ENCODE data around the gene USF2. TPM values are rescaled to one million over a fixed set of nuclear protein-coding genes. Genes with fewer than 3 reads are reported as not detected.
"Not testable (repeated sequence)": the region's sequence is repeated elsewhere in the genome, so short reads cannot be mapped to it uniquely, and the experiment has no call there.

The USF2 gene
- total RNA-seq: 110 TPM
- long read RNA-seq, transcript USF2-201 (10 exons, 1,634 nt): major isoform, 10 of 83 reads
- long read RNA-seq, partial matches to known transcripts: 64 of 83 reads
- long read RNA-seq, other reads (novel, unspliced or antisense): 4 of 83 reads

GRCh38 chr19:35268536-35269437, at the start of gene USF2:
TSS of gene USF2 (plus strand) at chr19:35268962. CDS start at chr19:35269102, 140 bp downstream.
- no peak for DNase-seq (ENCODE audit: low spot score)

- no peak for DNase-seq (ENCODE audit: low spot score)
Observed at GRCh38 chr19:35219008-35219407, 49.8 kb upstream of the USF2 start.

DNA sequence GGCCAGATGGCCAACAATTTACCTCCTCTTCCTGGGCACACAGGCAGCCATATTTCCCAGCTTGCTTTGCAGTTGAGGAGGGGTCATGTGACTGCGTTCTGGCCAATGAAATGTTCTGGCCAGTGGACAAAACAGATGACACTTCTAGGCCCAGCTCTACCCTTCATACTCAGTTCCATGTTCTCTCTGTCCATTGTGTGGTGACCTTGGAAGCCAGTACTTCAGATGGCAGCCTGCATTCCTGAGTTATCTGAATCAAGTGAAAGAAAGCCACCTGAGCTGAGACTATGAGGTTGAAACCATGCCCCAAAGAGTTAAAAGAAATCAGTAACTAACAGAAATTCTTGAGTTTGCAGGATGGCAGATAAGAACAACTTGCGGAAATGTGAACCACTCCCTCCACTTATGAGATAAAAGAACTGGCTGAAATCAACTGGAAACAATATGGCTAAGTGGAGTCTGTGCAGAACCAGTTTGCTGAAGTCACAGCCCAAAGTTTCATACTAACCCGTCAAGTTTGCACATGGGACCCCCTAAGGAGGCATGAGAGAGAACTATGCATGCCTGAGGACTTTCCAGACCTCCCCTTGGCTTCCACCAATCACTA, 48.3 kb upstream of the USF2 start:
- no peak for DNase-seq (ENCODE audit: low spot score)

- not testable (repeated sequence) for DNase-seq (ENCODE audit: low spot score)
Observed at GRCh38 chr19:35220973-35221590, 47.7 kb upstream of the USF2 start.

DNA sequence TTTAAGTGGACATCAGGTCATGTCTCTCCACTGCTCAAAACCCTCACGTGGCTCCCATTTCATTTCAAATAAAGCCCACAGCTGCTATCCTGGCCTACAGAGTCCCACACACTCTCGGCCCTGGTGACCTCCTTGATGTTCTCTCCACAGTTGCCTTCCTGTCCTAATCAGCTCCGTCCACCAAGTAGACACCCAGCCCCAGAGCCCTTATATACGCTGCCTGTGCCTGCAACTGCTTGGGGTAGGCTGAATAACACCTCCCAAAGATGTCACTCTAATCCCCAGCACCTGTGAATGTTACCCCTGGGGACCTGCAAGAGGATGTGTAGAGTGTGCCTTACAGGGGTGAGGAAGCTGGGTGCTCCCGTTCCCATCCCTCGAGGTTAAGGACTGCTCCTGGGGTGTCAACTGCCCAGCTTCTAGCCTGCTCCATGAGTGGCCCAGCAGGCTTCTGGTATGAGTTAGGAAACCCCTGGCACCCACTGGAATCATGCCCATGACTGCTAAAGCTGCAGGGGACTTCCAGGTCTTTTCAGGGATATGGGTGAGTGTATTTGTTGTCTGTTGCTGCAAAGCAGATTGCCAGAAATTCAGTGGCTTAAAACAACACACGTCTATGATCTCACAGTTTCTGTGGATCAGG, 46.3 kb upstream of the USF2 start:
- peak; percentile 53 for DNase-seq (ENCODE audit: low spot score)

DNA sequence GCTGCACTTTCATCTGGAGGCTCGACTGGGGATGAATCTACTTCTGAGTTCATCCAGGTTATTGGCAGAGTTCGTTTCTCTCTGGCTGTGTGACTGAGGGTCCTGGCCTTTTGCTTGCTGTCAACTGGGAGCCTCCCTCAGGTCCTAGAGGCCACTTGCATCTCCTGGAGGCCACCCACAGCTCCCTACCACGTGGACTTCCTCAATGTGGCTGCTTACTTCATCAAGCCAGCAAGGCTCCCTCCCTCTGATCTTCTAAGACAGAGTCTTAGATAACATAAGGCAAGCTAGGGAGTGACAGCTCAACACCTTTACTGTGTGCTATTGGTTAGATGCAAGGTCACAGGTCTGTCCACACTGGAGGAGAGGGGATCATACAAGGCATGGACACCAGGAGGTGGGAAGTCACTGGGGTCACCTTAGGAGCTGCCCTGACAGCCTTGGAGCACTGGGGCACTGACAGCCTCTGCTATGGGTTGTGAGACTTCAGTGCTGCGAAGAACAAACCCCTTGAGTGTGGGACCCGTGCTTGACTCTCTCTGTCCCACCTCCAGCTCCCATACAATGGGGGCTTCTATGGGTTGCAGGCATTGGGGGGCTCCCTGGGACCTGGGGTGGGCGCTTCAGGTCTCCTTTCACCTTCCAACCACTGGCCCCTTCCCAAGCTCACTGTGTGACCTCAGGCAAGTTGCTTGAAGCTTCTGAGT, 45.5 kb upstream of the USF2 start:
- peak; percentile 67 for DNase-seq (ENCODE audit: low spot score)

DNA sequence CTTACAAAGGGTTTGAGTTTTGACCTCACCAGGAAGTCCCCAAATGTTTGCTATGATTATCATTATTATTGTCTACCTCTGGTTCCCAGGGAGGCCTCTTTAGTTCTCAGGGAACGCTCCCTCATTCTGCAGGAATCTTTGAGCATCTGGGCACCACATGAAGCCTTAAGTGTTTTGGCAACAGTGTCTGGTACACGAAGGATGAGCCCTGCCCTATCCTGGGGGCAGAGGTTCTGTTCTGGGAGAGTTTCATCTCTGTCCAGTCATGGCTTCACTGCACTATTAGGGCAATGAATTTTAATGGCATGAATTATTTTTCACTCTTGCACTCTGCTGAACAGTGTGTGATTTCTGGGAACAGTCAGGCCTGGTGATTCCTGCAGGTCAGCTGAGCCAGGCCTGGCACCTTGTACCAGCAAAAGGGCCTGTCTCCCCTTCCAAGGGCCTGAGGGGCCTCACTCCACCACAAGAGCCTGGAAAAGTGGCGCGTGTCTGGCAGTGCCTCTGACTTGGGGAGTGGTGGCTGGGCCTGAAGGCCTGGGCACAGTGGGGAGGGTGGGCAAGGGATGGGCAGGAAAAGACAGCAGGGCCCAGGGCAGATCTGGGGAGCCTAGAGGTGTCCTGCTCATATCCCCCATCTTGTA, 44.8 kb upstream of the USF2 start:
- peak; percentile 88 for DNase-seq (ENCODE audit: low spot score)

GRCh38 chr19:35224681-35225571, 43.8 kb upstream of the USF2 start:
- DNase-seq (ENCODE audit: low spot score): peak; percentile 83

- DNase-seq (ENCODE audit: low spot score): peak; percentile 62
Observed at GRCh38 chr19:35225951-35226350, 42.8 kb upstream of the USF2 start.

- DNase-seq (ENCODE audit: low spot score): peak; percentile 26
Observed at GRCh38 chr19:35226748-35227147, 42.0 kb upstream of the USF2 start.

- peak; percentile 75 for DNase-seq (ENCODE audit: low spot score)
Observed at GRCh38 chr19:35228177-35228930, 40.4 kb upstream of the USF2 start, which contains the start of gene FAM187B. TSS of gene FAM187B (minus strand) at chr19:35228739. CDS start at chr19:35228680, 59 bp downstream.

GRCh38 chr19:35229601-35230000, 39.2 kb upstream of the USF2 start:
- DNase-seq (ENCODE audit: low spot score): peak; percentile 80

- peak; percentile 76 for DNase-seq (ENCODE audit: low spot score)
Observed at GRCh38 chr19:35231956-35232645, 36.7 kb upstream of the USF2 start.

GRCh38 chr19:35232912-35233311, 35.9 kb upstream of the USF2 start:
- DNase-seq (ENCODE audit: low spot score): no peak

- no peak for DNase-seq (ENCODE audit: low spot score)
Observed at GRCh38 chr19:35236638-35237400, 31.9 kb upstream of the USF2 start.

GRCh38 chr19:35239597-35239996, 29.2 kb upstream of the USF2 start:
- not testable (repeated sequence) for DNase-seq (ENCODE audit: low spot score)

- no peak for DNase-seq (ENCODE audit: low spot score)
Observed at GRCh38 chr19:35240327-35240726, 28.4 kb upstream of the USF2 start.

Data from mesenteric fat pad (tissue), 1 donor.